Hematopoietic multipotent progenitor cell treated with erythropoietin and hydrocortisone succinate and interleukin-3 and kit ligand, for 17 days (in vitro differentiated cells): ENCODE data around the gene GMDS.

Experiments
- DNase-seq: peaks from one replicate; pipeline ENCODE4 v3.0.0-alpha.2; 2015; ENCODE audit warnings: low spot score

The GMDS gene

GRCh38 chr6:2035826-2036709 is 209.3 kb downstream of the GMDS start:
- no peak for DNase-seq

GRCh38 chr6:2035046-2035445 is 210.4 kb downstream of the GMDS start:
- DNase-seq = no peak

- no peak for DNase-seq
Measured at GRCh38 chr6:2034256-2034655, 211.1 kb downstream of the GMDS start.

GRCh38 chr6:2033544-2033943 is 211.9 kb downstream of the GMDS start:
- no peak for DNase-seq

GRCh38 chr6:2030682-2031244 is 214.6 kb downstream of the GMDS start:
- no peak for DNase-seq

- no peak for DNase-seq
Measured at GRCh38 chr6:2029952-2030351, 215.5 kb downstream of the GMDS start.

GRCh38 chr6:2029130-2029794 is 216.1 kb downstream of the GMDS start:
- no peak for DNase-seq

- no peak for DNase-seq
Measured at GRCh38 chr6:2028457-2029038, 216.9 kb downstream of the GMDS start.

GRCh38 chr6:2026133-2026532 is 219.3 kb downstream of the GMDS start:
- no peak for DNase-seq

GRCh38 chr6:2021713-2022125 is 223.7 kb downstream of the GMDS start:
- no peak for DNase-seq

- DNase-seq = no peak
Measured at GRCh38 chr6:2020909-2021308, 224.5 kb downstream of the GMDS start.

GRCh38 chr6:2019051-2019450 is 226.4 kb downstream of the GMDS start:
- no peak for DNase-seq

- DNase-seq = no peak
Measured at GRCh38 chr6:2016040-2016439, 229.4 kb downstream of the GMDS start.

GRCh38 chr6:2008383-2008976 is 236.9 kb downstream of the GMDS start:
- no peak for DNase-seq

GRCh38 chr6:2007165-2007564 is 238.2 kb downstream of the GMDS start:
- no peak for DNase-seq

- no peak for DNase-seq
Measured at GRCh38 chr6:2004888-2005287, 240.5 kb downstream of the GMDS start.

GRCh38 chr6:2000962-2001361 is 244.4 kb downstream of the GMDS start:
- no peak for DNase-seq

GRCh38 chr6:1997702-1998101 is 247.7 kb downstream of the GMDS start:
- no peak for DNase-seq

- no peak for DNase-seq
Measured at GRCh38 chr6:1995636-1996035, 249.8 kb downstream of the GMDS start.

- DNase-seq = no peak
Measured at GRCh38 chr6:1993042-1993441, 252.4 kb downstream of the GMDS start.

GRCh38 chr6:1991332-1991878 is 254.0 kb downstream of the GMDS start:
- DNase-seq = no peak

- no peak for DNase-seq
Measured at GRCh38 chr6:1988843-1989242, 256.6 kb downstream of the GMDS start.
